Gastroesophageal sphincter (tissue), 4 donors: ENCODE results near the gene SUMO2. TPM values are rescaled to one million over a fixed set of nuclear protein-coding genes. Genes with fewer than 3 reads are reported as not detected.
"Not testable (repeated sequence)": the region's sequence is repeated elsewhere in the genome, so short reads cannot be mapped to it uniquely, and the experiment has no call there.

Source experiments
- ATAC-seq: fragments of 150-250 bp; one replicate; pipeline ENCODE4 v1.9.1; 2016; ENCODE audit warnings: mild to moderate bottlenecking, moderate library complexity
- H3K27ac ChIP-seq, 4 donors: fragments of 200-600 bp; sonication (generic) in 3 of 4; 1 replicate in 3 of 4; 2 replicates in 1 of 4; pipeline ENCODE4 v1.5.1; 2016 to 2019
- H3K27me3 ChIP-seq: fragments of 200-600 bp; sonication (generic); one replicate; pipeline ENCODE4 v1.5.1; 2019
- H3K36me3 ChIP-seq, 2 donors: fragments of 200-600 bp; sonication (generic); one replicate each; pipeline ENCODE4 v1.5.1; 2019; ENCODE audit warnings: control low read depth in 1 of 2
- H3K4me1 ChIP-seq, 3 donors: fragments of 200-600 bp; sonication (generic); 1 replicate in 2 of 3; 2 replicates in 1 of 3; pipeline ENCODE4 v1.5.1; 2016 to 2019; ENCODE audit warnings: control low read depth in 2 of 3
- H3K4me3 ChIP-seq, 2 donors: fragments of 200-600 bp; sonication (generic); one replicate each; pipeline ENCODE4 v1.5.1; 2019; ENCODE audit warnings: mild to moderate bottlenecking in 1 of 2, moderate library complexity in 1 of 2
- H3K9me3 ChIP-seq, 3 donors: fragments of 200-600 bp; sonication (generic); one replicate each; pipeline ENCODE4 v1.5.1; 2017 to 2019; ENCODE audit warnings: control low read depth in 2 of 3
- CTCF ChIP-seq, 4 experiments: fragments of 200-600 bp in 2 of 4; fragments of 450-650 bp in 2 of 4; sonication (generic) in 1 of 4; IDR thresholded peaks; one replicate each; pipeline ENCODE4 v1.5.1; 2017 to 2019; ENCODE audit warnings: antibody characterized with exemption in 4 of 4, mild to moderate bottlenecking in 2 of 4, moderate library complexity in 2 of 4
- EP300 ChIP-seq: sonication (generic); formaldehyde crosslinking; IDR thresholded peaks from one replicate; pipeline ENCODE4 v1.6.1; 2017; ENCODE audit warnings: antibody characterized with exemption, mild to moderate bottlenecking
- POLR2A ChIP-seq, 2 donors: fragments of 450-650 bp; IDR thresholded peaks; one replicate each; pipeline ENCODE4 v1.6.1; 2017; ENCODE audit warnings: antibody characterized with exemption in 2 of 2, mild to moderate bottlenecking in 2 of 2, moderate library complexity in 1 of 2
- POLR2AphosphoS5 ChIP-seq: sonication (generic); formaldehyde crosslinking; IDR thresholded peaks from one replicate; pipeline ENCODE4 v1.6.1; 2017; ENCODE audit warnings: antibody characterized with exemption
- WGBS, 2 donors: methylation state at CpG; one replicate each; pipeline ENCODE4 v1.1.5; 2018; ENCODE audit warnings: low coverage in 1 of 2; 5-methylcytosine and 5-hydroxymethylcytosine counted together
- total RNA-seq, 4 donors: library from RNA; depleted of rRNA; stranded (reverse); fragments of >200 nt; gene quantifications; one replicate each; pipeline ENCODE4 v1.1.0, GENCODE V29; 2016

Gene SUMO2
- total RNA-seq, 4 donors from 2014 or later: 67.7 to 95.2 (median 69.9) TPM

DNA sequence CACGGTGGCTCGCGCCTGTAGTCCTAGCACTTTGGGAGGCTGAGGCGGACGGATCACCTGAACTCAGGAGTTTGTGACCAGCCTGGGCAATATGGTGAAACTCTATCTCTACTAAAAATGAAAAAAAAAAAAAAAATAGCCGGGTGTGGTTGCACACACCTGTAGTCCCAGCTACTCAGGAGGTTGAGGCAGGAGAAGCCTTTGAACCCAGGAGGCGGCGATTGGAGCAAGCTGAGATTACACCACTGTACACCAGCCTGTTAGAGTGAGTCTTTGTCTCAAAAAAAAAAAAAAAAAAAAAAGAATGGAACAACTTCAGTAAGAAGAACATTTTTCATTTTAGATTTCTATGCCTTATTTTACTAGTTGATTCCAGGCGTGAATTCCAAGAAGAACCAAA is 25.4 kb upstream of the SUMO2 start:
- peaks cover 0 to 27% (median 8%) of the 10 kb centered on the region in 3 donors for H3K4me1 ChIP-seq
- TF ChIP-seq CTCF (IDR thresholded peaks at IDR 0.05) (no peak), POLR2AphosphoS5 (no peak), EP300 (no peak), POLR2A (IDR thresholded peaks at IDR 0.05) (no peak)
- H3K36me3 ChIP-seq: peaks cover 0 to 48% of the 10 kb centered on the region in 2 donors
- no peak overlapping the region for H3K4me3 ChIP-seq
- ATAC-seq: no peak
- no peaks in the 10 kb centered on the region for H3K27me3 ChIP-seq
- 88 to 89% methylated on average over 6 to 9 of the region's 9 CpGs for WGBS, 2 donors
- H3K27ac ChIP-seq: no peak overlapping the region
- no peaks in the 10 kb centered on the region for H3K9me3 ChIP-seq

DNA sequence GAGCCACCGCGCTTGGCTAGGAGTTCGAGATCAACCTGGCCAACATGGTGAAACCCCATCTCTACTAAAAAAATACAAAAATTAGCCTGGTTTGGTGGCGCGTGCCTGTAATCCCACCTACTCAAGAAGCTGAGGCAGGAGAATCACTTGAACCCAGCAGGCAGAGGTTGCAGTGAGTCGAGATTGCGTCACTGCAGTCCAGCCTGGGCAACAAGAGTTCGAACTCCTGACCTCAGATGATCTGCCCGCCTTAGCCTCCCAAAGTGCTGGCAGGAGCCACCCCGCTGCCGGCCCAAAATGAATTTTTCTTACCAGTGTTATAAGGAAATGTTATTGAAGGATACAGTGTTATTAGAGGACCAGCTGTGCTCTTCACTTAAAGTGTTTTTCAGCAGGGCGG is 25.0 kb upstream of the SUMO2 start:
- ATAC-seq: no peak
- 50 to 93% methylated on average over 1 to 6 of the region's 12 CpGs for WGBS, 2 donors
- TF ChIP-seq EP300 (no peak), POLR2AphosphoS5 (no peak), CTCF (IDR thresholded peaks at IDR 0.05) (no peak), POLR2A (IDR thresholded peaks at IDR 0.05) (no peak)
- H3K9me3 ChIP-seq: no peaks in the 10 kb centered on the region
- no peaks in the 10 kb centered on the region for H3K27me3 ChIP-seq
- no peak overlapping the region for H3K27ac ChIP-seq
- H3K4me1 ChIP-seq: peaks cover 0 to 27% (median 8%) of the 10 kb centered on the region in 3 donors
- peaks cover 0 to 44% of the 10 kb centered on the region in 2 donors for H3K36me3 ChIP-seq
- no peak overlapping the region for H3K4me3 ChIP-seq

- peaks cover 0 to 38% of the 10 kb centered on the region in 2 donors for H3K36me3 ChIP-seq
- WGBS, 2 donors: 71 to 85% methylated on average over 5 to 7 of the region's 8 CpGs
- peak overlapping the region in 1 of 2 donors; percentile 8 for H3K4me3 ChIP-seq
- H3K27me3 ChIP-seq, H3K9me3 ChIP-seq, ATAC-seq, H3K27ac ChIP-seq: not testable (repeated sequence)
- H3K4me1 ChIP-seq: peaks cover 0 to 27% (median 8%) of the 10 kb centered on the region in 3 donors
Measured at GRCh38 chr17:75207050-75207407, 24.3 kb upstream of the SUMO2 start.

GRCh38 chr17:75205793-75206163 is 23.0 kb upstream of the SUMO2 start:
- no peak for ATAC-seq
- peak overlapping the region; percentile 73 to 97 for H3K4me3 ChIP-seq
- H3K27me3 ChIP-seq: no peaks in the 10 kb centered on the region
- peaks cover 0 to 25% of the 10 kb centered on the region in 2 donors for H3K36me3 ChIP-seq
- peaks cover 0 to 27% (median 8%) of the 10 kb centered on the region in 3 donors for H3K4me1 ChIP-seq
- TF ChIP-seq POLR2A (IDR thresholded peaks at IDR 0.05) (no peak), CTCF (IDR thresholded peaks at IDR 0.05) (no peak)
- no peaks in the 10 kb centered on the region for H3K9me3 ChIP-seq
- 0% methylated on average over 11 to 12 of the region's 22 CpGs for WGBS, 2 donors
- H3K27ac ChIP-seq: peak overlapping the region; percentile 86 to 95 (median 91)

GRCh38 chr17:75205037-75205792 is 22.5 kb upstream of the SUMO2 start, which contains the start of gene NUP85:
TSS of gene NUP85 (plus strand) at chr17:75205679. CDS start at chr17:75205762, 83 bp downstream.
- TF ChIP-seq POLR2AphosphoS5 (peak; percentile 86), POLR2A (IDR thresholded peaks at IDR 0.05) (peak; percentile 77 to 78), CTCF (IDR thresholded peaks at IDR 0.05) (peak in 2 of 4 experiments; percentile 1 to 25), EP300 (no peak)
- peak within 1 kb of the TSS; percentile 86 to 95 (median 91) for H3K27ac ChIP-seq
- peaks cover 0 to 27% (median 8%) of the 10 kb centered on the region in 3 donors for H3K4me1 ChIP-seq
- peaks cover 0 to 20% of the 10 kb centered on the region in 2 donors for H3K36me3 ChIP-seq
- no peaks in the 10 kb centered on the region for H3K27me3 ChIP-seq
- H3K4me3 ChIP-seq: peak within 1 kb of the TSS; percentile 73 to 97
- WGBS, 2 donors: 0% methylated on average over 3 of the region's 57 CpGs; no CpG with 5 or more reads in 1 of the 2 donors
- H3K9me3 ChIP-seq: no peaks in the 10 kb centered on the region
- ATAC-seq: peak; percentile 97
